GF-D8 (cell line): ENCODE measurements around the gene TPP2.

Experiments used
- DNase-seq: peaks from one replicate; lab custom pipeline; 2025; lab: John Stamatoyannopoulos, UW

Gene TPP2

DNA sequence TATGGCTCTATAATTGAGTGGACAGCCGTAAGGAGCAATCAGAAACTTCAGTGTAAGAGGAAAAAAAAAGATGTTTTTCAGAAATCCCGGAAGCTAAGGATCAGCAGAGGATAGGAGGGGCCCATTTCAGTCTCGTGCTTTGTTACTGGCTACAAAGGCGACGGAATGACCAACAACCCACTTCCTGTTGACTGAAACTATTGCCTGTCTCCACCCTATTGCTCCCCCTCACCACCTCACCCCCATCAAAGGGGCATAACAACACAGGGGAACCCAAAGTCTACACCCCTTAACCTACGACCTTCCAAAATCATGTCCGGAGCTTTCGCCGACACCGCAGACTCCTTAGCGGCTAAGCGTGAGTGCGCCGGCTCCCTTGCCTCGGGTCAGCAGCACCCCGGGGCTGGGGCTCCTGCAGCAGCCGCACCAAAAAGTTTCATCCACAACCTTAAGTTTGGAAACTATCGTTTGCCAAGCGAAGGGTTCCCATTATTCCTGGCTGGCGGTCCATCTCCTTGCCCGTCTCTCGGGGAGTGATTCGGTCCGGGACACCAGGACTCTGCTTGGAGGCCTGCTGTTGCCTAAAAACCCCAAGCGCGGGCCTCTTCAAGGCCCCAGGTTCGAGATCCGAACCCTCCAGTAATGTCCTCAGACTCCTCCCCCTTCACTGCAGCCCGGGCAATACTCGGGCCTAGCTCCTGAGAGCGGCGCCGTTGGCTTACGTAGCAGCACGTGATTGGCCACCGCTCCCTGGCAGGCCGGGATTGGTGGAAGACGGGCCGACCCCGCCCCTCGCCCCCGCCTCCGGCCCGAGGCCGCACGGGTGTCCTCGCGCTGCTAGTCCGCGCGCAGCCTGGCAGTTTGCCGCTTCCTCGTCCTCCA, at the start of gene TPP2:
TPP2 (plus strand) TSS at position 840 of the 882 bp plus-strand sequence. CDS start 53 bp downstream, outside the sequence.
- DNase-seq: peak; percentile 99

DNA sequence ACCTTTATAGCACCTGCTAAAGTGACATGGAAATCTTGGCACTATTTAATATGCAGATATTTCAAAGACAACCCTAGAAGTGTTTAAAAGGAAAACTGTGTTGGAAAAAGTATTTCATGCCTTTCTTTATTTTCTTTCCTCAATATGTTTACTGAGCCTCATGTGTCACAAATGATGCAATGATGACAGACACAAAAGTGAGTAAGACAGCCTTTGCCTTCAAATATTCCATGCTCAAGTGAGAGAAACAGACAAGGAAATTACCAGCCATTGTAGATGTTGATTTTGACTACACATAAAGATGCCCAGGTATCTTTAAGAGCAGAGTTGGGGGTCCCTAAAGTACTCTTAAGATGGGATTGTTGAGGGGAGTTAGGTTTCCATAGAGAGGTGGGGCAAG, 48.0 kb upstream of the TPP2 start:
- no peak for DNase-seq

DNA sequence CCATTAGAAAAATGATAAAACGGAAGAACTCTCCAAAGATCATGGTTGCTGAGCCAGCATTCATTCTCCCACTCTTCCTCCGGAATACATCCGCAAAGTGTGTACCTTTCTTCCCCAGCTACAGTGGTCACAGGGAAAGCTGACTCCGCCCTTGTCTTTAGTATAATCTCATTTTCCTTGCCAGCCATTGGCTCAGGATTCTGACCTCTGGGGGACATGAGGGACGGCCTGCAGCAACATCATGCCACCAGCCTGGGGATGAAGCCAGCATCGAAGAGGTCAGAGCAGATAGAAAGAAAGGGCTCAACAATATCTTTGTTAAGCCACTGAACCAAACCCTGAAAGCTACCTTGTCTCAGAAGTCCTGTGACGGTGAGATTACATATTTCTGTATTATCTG, 46.3 kb upstream of the TPP2 start:
- DNase-seq: no peak

DNA sequence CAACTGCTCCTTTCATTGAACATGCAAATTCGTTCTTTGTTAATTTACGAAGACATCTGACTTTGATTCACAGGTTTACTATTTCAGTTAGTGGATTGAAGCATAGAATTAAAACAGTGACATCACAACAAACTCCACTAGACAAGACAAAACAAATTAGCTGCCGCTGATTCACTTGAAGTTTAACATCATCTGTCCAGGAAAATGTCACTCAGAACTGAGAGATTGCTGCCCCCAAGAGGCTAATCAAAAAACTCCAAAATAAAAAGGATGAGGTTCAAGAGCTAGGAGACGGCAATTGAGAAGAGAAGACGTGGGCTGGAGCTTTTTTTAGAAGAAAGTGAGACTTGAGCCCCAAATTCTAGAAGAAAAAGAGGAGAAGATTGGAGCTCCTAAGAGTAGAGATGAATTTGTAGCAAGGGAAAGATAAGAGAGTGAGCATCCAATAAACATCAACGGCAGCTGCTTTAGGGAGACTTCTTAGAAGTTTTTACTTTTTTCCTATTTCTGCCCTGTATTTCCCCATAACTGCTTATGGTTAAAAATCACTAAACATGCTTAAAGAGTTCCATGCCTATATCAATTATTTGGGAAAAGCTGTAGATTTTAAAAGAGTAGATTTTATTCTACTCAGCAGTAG, 40.8 kb upstream of the TPP2 start:
- peak; percentile 18 for DNase-seq

DNA sequence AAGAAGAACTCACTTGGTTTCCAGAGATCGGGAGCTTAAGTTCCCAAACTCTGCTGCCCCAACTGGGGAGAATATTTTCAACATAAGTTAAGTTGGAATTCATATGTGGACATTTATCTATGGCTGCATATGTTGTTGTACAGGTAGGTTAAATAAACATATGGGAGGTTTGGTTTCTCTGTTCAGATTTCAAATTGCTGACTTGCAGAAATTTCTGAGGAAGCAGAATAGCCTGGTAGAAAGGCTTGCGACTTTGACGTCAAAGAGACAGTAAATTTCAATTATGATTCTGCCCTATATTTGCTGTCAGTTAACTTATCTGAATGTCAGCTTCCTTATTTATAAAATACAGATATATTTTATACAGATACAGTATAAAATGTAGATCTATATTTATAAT, 40.0 kb upstream of the TPP2 start:
- DNase-seq: no peak

DNA sequence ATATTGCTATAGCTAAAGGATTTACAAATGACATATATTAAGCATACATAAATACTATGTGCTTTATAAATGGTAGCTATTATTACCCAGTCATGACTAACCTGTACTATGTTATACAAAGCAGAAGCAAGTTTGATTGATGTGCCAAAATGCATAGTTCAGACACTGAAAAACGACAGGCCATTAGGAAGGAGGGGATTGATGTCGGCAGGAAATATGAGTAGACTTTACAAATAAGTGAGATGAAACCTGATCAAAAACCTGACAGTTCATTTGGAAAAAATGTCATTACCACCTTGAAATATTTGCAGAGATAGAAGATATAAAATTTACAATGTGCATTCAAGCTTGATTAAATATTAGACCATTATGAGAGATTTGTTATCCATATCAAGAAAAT, 38.8 kb upstream of the TPP2 start:
- DNase-seq: no peak

DNA sequence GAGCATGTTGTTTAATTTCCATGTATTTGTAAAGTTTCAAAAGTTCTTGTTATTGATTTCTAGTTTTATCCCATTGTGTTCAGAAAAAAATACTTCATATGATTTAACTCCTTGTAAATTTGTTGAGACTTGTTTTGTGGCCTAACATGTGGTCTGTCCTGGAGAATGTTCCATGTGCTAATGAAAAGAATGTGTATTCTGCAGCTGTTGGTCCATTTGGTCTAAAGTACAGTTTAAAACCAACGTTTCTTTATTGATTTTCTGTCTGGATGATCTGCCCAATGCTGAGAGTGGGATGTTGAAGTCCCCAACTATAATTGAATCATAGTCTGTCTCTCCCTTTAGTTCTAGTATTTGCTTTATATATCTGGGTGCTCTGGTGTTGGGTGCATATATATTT, 34.9 kb upstream of the TPP2 start:
- no peak for DNase-seq

DNA sequence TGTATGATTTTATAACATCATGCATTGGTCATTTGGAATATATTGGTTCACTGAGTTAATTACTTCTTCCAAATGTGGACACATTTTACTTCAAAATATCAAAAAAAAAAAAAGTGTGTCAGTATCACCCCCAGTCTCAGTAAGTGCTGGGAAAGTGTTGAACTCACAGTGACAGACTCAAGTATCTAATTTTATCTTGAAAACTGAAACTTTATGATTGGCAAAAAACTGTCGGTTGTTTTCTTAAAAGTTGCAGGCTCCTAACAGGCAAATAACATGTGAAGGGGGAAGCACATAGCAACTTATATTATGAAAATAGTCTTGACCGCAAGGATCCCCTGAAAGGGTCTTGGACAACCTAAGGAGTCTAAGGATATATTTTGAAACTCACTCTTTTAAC, 33.5 kb upstream of the TPP2 start:
- DNase-seq: no peak

DNA sequence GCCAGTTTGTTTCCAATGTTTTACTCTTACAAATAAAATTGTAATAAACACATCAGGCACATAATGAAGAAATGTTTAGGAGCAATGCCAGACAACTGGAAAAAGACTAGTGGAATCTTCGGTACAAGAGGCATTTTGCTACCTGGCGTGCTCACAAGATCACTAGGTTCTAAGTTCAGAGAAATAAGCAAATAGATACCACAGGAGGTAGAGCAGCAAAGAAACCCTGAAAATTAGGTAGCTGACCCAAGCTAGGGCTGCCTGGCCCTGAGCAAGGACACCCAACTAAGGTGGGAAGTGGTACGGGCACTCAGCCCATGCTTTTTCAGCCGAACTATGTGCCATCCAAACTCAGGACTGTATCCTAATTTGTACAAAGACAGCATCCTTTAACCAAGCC, 32.2 kb upstream of the TPP2 start:
- no peak for DNase-seq

DNA sequence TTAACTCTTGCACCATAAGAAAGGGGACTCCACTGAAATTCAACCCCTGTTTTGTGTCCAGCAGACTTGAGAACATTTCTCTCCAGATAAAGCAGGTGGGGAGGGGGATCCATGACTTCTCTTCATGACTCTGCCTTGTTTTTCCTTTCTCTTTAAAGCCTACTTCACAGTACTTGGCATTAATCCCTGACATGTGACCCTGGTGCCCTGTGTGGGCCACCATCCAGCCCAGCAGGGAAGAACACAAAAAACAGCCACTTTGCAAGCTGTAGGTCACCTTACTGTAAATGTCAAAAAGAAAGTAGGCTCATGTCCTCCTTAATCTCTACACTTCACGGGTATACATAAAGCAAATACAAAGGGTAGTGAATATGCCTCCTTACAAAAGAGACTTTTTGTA, 30.3 kb upstream of the TPP2 start:
- DNase-seq: no peak

DNA sequence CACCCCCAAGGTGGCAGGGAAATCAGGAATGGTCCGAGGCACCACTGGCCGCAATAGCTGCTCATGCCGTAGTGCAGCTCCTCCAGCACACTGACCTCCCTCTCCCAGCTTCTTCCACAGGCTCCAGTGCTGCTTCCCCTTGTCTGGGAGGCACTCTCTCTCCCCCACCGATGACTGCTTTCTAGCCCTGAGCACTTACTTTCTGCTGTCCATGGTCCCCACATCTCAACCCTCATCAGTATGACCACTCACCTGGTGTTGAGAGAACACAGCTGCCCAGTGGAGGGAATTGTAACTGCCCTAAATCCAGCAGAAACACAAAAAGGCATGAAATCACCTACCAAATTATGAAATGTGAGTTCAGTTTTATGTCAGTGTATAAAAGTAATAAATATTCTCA, 28.9 kb upstream of the TPP2 start:
- no peak for DNase-seq

DNA sequence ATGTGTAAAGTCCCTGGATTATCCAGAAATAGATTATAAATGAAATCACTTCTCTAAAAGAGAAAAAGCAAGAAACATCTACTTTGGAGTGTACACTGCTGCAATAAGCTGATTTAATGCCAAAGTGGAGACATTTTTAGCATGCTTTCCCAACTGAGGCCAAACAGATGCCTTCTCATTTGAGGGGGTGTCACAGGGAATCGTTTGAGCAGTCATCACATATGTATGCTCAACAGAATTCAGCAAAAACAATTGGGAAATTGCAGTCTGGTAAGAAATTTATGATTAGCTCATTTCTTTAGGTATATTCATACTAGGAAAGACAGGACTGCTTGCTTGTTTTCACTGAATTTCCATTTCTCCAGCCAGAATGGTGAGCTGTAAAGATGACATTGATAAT, 27.3 kb upstream of the TPP2 start:
- no peak for DNase-seq

DNA sequence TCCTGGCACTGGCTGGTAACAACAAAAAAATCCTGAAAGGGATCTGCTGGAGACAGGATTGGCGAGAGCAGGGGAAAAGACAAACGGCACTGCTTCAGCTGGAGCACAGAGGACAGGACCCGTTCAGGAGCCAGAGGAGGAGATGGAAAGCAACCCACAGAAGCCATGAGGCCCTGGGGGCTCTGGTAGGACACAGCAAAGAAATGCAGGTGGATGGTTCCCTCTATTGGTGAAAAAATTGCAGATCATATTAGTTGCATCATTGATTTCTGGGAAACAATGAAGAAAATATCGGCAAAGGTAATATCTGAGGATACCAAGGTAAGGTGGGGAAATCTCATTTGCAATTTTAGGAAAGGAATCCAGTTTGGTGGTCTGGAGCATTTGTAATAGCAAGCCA, 25.7 kb upstream of the TPP2 start:
- DNase-seq: no peak

DNA sequence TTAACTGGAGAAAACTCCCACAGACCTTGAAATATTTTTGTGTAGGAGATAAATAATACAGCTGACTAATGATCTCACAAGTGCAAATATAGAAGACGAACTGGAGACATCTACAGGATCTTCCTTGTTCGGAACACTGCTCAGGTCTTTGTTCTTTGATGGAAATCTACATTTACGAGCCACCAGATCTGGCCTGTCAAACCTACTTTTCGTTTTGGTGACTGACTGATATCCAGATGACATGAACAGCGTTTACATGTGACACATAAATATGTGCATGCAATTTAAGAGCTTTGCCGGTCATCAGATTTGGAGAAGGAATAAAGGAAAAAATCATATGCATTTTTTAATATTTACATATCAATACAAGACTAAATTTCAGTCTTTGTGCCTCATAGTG, 24.5 kb upstream of the TPP2 start:
- DNase-seq: no peak

DNA sequence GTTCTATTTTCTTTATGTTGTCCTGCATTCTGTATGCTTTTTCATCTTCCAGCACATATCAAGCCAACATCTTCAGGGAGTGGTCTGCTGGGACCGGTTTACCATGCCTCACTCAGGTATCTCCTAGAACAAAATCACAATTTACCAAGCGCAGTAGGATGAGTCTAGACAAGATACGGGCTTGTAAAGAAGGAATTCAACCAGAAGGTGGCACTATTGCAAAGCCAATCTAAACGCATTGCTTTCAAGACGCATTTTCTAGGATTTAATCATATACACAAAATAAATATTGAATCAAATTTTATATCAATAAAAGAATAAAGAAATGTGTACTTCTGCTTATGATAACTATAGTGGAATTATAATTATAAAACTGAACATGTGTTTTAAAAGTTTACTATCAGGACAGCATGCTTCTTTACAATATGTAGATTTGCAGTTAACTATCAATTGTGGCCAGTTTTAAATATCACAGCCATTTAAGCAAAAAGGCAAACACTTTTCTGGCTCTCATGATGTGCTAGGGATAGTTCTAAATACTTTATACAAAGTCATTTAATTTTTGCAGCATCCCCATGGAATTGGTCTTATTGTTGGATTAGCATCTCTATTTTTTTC, 16.1 kb upstream of the TPP2 start:
- DNase-seq: peak; percentile 8

DNA sequence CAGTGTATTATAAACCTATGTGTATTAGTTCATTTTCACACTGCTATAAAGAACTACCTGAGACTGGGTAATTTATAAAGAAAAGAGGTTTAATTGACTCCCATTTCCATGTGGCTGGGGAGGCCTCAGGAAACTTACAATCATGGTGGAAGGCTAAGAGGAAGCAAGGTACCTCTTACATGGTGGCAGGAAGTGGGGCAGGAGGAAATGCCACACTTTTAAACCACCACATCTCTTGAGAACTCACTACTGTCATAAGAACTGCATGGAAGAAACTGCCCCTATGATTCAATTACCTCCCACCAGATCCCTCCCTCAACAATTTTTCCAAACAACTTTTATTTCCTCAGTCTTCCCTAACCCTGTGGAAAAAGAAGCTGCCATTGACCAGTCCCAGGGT, 14.5 kb upstream of the TPP2 start:
- no peak for DNase-seq

DNA sequence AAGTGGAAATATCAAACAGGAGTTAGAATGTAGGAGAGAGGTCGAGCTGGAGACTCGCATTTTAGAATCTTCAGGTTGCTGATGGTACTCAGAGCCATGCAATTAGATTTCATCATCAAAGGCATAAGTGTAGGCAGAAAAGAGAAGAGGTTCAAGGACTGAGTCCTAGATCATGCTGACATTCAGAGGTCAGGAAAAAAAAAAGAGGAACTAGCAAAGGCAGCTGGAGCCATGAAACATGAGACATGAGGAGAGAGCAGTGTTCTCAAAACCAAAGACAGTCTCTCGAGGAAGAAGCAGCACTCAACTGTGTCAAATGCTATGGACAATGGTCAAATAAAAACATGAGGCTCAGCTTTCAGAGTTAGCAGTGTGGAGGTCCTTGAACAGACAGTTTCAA, 12.4 kb upstream of the TPP2 start:
- DNase-seq: peak; percentile 95

DNA sequence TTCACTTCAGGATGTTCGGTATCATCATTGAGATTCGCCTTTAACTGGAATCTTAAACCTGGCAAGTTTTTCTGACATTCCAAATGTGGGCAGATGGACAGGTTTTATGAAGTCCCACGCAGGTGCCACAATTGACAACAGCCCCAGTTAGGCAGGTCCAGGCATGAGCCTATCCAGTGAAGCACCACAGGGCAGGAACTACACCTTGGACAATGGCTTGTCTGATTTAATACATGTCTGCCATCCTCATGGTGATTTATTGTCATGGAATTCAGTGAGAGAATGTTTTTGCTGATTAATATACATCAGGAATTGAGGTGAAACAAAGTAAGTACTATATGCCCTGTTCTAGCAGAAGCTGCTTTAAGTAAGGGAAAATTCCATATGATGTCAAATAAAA, 10.2 kb upstream of the TPP2 start:
- no peak for DNase-seq

DNA sequence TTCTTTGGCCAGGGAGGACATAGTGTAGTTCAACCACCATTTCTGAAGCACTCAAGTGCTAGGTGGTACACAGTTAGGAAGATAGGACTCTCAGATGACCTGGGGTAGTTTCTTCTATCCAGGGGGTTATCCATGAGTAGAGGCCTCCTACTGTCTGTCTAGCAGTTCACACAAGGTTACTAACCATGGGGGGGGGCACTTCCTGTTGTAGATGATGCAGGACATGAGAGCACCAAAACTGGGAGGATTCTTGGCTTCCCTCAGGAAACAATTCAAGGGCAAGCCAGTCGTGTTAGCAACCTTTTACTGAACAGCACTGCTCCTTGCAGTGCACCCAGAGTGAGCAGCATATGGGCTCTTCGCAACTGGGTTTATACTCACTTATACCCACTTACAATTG, 8.9 kb upstream of the TPP2 start:
- DNase-seq: no peak

DNA sequence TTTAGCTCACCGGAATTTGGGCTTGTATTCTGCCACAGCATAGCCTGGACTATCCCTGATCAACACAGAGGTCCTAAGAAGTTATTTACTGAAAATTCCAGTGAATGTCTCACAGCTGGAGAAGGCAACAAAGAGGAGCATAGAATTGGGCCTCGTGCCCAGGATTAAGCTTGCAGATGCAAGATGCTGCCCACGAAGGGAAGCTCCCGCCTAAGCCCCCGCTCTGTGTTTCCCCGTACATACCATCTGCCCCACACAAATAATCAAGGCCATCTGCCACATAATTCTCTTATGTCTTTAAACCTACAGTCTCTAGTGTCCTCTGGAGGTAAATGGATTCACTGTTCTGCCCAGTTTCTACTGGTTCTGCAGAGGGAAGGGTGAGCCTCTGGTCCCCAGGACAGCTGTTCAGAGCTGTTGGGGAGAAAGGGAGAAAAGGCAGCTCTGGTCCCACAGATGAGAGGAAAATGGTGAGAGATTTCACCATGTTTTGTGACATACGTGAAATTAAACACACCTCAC, 7.4 kb upstream of the TPP2 start:
- no peak for DNase-seq

DNA sequence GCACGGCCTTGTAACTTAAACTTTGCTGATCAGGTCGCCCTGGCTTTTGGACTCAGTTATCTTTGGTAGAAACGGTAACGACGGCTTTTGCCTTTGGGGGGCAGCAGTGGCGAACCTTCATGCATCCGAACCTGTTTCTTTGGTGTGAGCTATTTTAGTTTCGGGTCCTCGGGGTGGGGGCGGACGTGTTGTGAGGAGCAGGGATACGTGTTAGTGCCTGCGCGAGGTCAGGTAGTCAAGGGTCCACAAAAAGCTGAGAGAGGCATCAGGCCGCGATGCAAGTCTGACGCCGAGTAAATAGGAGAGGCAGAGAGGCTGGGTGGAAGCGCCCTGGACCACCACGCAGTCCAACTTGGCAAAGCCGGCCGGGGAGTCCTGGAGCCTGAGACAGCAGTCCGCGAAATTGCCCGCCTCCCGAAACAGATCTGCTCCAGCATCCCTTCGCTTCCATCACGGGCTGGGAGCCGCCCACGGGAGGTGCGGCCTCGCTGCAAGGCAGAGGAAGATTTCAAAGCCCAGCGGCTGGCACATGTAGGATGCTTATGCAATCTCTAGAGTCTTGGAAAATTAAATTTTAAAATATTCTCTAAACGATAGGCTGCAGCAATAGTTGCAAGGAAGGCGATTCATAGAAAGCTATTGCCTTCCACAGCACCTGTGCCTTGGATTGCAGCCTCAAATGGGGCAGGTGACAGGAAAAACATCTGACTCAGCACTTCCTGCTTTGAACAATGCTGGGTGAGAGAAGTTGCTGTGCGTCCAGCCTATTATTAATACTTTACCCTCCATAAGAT, 4.6 kb upstream of the TPP2 start:
- DNase-seq: peak; percentile 26

DNA sequence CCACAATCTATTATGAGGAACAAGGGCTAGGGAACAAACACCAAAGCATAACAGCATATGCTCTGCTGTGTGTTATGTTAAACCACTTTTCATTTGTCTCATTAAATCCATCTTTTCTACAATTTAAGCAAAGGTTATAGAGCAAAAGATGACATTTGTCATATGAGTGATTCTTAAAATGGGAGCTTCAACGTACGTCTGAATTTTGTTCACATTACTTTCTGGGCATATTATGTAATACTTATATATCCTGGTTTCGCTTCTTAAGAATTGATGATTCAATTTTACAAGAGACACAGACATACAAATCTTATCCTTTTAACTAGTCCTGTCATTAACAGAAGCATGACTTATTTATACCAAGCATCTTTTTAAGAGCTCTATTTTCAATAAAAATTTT, 3.3 kb upstream of the TPP2 start:
- DNase-seq: no peak
